SHP77 (cell line): ENCODE data around the gene GTPBP6.
"Not testable (repeated sequence)": the region's sequence is repeated elsewhere in the genome, so short reads cannot be mapped to it uniquely, and the experiment has no call there.

Source experiments
- DNase-seq, 2 experiments: peaks; one replicate each; lab custom pipeline; 2025; lab: John Stamatoyannopoulos, UW

Gene GTPBP6

DNA sequence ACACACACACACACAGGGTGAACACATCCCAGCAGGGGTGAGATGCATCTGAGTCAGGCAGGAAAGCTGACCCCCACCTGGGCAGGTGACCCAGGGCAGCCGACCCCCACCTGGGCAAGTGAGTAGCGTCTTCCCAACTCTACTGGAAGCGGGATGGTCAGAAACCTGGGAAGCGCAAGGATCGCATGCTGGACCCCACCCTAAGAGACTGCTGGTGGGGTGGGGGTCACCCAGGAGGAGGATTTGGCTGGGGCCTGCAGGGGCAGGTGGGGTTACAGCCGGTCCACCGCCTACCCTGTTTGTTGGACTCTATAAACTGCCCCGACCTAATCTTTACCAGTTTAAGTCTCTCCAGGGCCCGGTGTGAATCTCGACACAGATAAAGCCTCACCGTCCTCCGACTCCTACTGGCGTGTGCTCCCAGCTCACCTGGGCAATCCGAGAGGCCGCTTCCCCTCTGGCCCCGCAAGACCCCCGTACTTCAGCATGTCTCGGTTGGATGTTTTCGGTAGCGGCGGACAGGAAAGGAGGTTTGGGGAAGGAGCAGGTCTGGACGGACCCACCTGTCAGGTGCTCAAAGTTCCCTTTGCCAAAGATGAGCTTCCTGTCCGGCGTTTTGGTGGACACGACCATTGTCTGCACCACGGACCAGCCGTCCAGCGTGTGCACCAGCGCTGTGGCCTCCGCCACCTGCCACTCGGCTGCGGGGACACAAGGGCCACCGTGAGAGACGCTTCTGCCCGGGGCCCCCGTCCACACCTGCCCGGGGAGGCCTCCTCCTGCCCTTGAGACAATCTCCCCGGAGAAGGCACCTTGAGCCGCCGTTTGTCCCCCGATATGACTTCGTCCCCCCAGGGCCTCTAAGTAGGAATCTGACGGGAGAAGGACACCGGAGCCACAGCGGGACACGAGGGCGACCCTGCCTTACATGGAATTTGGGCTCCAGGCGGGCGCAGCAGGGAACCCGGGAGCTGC lies 2.0 kb downstream of the GTPBP6 start:
- no peak for DNase-seq

DNA sequence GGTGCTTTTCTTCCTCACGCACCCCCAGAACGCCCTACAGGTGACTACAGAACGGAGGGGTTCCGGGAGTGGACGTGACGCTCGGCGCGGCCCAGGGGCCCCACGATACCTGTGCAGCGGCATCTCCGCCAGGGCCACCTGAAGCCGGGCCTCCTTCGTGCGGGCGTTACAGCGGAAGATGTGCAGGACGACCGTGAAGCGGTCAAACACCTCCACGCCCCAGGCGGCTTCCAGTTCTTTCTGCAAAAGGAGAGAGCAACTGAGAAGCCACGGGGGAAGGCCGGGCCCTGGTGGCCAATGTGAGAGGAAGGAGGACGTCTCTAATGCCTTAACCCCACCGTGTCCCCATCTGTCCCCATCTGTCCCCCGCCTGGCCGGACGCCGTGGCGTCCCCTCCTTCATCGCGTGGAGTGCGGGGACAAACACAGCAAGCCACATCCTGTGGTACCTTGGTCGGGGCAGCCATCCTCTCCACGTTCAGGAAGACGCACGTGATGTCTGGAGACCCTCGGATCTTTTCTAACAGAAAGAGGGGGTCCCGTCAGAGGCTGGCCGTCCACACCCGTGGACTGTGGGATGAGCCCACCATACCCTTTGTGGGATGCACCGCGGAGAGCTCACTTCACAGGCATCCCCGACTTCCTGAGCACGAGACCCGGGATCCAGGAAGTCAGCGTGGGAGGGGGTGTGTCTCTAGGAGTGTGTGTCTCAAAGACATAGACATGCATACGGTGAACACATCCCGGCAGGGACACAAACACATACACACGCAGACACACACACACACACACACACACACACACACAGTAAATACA lies 3.6 kb downstream of the GTPBP6 start:
- DNase-seq: no peak

DNA sequence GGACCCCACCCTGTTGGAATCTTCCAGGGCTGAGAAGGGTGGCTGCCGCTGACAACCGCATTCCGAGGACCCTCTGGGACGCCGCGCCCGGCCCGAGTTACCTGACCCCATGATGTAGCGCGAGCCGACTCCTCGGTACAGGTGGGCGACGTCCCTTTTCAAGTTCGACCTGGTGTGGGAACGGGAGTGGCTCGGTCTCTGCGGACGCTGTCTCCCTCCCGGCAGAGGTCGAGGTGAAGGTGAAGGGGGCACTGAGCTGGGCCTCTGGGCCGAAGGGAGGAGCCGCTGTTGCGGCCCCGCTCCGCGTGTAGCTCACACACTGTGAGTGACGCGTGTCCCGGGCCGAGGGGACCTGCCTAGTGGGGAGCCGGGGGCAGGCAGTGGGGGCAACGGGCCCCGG lies 4.5 kb downstream of the GTPBP6 start:
- no peak for DNase-seq

DNA sequence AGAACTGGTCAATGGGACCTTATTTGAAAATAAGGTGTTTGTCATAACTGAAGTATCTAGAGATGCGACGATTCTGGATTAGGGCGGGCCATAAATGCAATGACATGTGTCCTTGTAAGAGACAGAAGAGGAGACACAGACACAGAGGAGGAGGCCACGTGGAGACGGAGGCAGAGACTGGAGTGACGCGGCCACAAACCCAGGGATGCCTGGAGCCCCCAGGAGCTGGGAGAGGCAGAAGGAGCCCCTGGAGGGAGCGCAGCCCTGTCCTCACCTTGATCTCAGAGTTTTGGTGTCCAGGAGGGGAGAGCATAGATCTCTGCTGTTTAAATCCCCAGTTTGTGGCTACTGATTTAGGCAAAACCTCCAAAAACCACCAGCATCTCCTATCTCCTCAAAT lies 5.0 kb downstream of the GTPBP6 start:
- DNase-seq: no peak

DNA sequence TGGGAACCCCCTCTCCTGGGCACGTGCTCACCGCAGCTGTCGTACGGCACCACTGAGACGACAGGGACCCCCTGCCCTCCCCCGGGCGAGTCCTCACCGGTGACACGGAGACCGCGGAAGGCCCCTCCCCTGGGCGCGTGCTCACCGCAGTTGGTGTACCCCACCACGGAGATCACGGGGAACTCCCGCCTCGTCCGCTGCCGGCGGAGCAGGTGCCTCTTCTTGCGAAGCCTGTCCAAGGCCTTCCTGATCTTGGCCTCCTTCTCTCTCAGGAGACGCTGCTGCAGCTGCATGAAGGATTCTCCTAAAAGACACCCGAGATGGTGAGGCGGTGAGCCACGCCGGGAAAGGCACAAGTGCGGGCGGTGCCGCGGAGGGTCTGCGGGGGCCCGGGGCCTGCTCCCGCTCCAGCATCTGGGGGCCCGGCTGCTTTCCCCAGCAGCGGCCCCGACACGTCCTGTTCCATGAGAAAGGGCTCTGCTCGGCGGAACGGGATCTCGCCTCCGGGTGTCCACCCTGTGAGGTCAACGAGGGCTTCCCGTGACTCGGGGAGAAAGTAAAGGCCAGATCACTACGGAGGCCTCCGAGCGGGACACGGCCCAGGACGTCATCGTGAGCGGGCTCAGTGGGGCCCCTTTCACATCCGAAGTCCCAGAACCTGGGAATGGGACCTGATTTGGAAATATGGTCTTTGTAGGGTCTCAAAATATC lies 5.8 kb downstream of the GTPBP6 start:
- no peak for DNase-seq

DNA sequence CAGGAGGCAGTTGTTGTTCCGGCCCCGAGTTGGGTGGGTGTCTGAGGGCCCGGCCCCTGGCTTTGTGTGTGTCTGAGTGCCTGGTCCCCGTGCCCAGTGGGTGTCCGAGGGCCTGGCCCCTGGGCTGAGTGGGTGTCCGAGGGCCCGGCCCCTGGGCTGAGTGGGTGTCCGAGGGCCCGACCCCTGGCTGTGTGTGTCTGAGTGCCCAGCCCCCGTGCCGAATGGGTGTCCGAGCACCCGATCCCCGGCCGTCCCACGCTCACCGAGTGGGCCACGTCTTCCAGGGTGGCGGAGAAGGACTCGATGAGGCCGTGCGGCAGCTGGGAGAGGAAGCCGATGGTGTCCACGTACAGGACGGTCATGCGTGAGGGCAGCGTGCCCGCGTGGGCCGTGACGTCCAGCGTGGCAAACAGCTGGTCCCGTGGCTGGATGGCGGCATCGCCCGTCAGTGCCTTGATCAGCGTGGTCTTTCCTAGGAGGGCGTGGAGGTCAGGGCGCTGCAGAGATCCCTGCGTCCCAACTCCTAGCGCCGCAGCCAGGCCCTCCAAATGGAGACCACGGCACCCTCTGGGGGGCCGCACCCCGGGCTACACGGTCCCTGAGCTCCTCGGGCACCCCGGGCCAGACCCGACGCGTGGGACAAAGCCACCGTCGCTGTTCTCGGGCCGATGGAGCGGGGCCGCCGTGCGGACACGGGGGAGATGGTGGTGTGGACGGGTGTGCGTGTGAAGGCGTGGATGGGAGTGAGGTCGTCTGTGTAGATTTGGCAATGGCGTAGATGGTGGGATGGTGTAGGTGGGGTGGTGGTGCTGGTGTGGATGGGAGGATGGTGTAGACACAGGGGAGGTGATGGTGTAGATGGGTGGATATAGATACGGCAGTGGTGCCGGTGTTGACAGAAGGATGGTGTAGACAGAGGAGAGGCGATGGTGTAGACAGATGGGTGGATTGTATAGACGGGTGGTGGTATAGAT lies 7.2 kb downstream of the GTPBP6 start:
- DNase-seq: no peak

DNA sequence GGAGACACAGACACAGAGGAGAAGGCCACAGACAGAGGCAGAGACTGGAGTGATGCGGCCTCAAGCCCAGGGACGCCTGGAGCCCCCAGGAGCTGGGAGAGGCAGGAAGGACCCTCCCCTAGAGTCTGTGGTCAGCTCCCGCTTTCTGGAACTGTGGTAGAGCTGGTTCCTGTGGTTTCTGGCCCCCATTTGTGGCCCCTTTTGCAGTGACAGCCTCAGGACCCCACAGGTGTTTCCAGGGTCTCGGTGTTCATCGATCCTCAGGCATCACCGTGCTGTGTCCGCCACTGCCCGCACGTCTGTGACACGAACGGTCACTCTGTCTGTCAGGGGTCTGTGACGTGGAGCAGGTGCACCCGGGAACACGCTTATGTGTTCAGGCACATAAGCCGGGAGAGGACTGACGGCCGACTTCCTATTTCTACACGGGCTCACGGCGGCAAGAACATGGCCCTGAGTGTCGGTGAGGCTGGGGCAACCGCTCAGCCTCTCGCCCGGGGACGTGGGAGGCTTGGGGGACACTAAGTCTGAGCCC lies 7.9 kb downstream of the GTPBP6 start:
- no peak for DNase-seq

DNA sequence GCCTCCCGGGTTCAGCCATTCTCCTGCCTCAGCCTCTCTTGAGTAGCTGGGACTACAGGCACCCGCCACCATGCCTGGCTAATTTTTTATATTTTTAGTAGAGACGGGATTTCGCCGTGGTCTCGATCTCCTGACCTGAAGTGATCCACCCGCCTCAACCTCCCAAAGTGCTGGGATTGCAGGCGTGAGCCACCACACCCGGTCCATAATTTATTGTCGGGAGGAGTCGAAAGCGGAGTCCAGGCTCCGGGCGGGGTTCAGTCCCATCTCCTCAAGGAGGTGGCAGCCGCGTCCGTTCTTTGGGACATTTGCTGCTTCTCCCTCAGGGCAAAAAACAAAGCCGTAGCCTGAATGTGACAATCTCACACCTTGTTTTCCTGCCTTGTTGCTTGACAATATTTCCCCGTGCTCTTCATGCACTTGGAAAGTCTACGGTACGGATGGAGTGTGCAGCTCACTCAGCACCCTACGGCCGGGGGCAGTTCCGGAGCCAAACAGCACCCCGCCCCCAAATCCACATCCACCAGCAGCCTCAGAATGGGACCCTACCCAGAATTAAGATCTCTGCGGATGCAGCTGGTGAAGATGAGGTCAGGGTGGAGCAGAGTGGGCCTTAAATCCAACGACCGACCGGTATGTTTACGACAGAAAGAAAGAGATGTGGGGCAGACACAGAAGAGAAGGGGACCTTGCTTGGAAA lies 9.6 kb downstream of the GTPBP6 start:
- no peak for DNase-seq

DNA sequence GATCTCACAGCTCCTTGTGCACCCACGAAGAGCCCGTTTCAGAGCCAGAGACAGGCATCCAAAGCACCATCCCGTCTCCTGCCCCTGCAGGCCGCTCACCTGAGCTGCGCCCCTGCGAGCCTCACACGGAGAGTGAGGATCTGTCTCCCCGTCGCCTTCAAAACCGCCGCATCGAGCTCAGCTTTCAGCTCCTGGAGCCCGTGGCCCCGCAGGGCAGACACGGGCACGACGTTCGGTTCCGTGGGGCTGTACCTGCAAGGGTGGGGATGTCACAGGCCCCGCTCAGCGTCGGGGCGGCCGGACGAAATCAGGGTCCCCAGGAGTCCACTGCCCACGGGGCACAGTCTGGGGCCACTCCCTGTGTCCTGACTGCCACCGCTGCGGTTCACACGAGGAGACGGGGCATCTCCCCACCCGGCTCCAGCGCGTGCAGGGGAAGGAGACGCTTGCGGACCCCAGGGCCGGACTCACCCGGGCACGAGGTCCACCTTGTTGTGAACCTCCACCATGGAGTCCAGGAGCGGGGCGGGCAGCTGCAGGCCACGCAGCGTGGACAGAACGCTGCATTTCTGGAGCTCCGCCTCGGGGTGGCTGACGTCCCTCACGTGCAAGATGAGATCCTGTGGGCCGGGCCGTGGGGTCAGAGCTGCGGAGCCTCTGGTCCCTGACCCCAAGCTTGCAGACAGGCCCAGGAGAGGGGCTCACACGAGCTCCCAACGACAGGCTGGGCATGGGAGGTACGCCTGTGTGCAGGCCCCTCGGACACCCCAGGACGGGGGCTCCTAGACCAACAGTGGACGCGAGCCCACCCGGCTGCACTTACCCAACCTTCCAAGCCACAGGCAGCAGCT lies 11.1 kb downstream of the GTPBP6 start:
- DNase-seq: no peak

DNA sequence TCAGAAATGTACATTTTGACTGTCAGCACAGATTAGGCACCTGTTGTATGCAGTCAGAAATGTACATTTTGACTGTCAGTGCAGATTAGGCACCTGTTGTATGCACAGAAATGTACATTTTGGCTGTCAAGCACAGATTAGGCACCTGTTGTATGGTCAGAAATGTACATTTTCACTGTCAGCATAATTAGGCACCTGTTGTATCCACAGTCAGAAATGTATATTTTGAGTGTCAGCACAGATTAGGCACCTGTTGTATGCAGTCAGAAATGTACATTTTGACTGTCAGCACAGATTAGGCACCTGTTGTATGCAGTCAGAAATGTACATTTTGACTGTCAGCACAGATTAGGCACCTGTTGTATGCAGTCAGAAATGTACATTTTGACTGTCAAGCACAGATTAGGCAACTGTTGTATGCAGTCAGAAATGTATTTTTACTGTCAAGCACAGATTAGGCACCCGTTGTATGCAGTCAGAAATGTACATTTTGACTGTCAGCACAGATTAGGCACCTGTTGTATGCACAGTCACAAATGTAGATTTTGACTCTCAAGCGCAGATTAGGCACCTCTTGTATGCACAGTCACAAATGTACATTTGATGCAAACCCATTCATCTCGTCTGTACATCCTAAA lies 11.9 kb downstream of the GTPBP6 start:
- DNase-seq: not testable (repeated sequence)

DNA sequence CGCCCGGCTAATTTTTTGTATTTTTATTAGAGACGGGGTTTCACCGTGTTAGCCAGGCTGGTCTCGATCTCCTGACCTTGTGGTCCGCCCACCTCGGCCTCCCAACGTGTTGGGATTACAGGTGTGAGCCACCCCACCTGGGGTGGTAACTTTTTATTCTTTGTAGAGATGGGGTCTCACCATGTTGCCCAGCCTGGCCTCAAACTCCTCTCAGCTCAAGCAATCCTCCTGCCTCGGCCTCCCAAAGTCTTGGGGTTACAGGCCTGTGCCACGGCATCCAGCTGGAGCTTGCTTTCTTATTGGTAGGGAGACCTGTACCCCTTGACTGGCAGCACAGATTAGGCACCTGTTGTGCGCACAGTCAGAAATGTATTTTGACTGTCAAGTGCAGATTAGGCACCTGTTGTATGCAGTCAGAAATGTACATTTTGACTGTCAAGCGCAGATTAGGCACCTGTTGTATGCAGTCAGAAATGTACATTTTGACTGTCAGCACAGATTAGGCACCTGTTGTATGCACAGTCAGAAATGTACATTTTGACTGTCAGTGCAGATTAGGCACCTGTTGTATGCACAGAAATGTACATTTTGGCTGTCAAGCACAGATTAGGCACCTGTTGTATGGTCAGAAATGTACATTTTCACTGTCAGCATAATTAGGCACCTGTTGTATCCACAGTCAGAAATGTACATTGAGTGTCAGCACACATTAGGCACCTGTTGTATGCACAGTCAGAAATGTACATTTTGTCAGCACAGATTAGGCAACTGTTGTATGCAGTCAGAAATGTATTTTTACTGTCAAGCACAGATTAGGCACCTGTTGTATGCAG lies 12.6 kb downstream of the GTPBP6 start:
- not testable (repeated sequence) for DNase-seq

DNA sequence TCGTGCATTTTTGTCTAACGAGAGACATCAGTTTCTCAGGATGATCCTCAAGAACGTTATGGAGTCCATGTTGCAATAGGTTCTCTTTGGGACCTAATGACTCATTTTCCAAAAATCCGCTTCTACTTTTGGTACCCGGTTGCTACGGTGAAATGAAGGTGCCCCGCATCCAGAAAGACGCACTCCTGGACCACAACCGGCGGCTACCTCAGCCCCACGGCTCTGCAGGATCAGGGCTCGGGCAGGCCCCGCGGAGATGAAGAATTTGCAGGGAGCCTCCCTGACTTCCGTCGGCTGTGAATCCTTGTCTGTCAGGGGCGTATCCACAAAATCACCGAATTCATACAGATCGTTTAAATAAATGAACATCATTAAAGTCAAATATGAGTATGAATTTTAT lies 15.6 kb downstream of the GTPBP6 start:
- no peak for DNase-seq

DNA sequence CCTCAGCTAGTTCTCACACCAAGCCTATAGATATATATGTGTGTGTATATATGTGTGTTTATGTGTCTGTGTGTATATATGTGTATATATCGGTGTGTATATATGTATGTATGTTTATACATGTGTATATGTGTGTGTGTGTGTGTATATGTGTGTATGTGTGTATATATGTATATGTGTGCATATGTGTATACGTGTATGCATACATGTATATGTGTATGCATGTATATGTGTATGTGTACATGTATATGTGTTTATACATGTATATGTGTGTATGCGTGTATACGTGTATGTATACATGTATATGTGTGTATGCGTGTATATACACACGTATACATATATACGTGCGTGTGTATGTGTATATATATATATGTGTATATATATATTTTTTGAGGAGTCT lies 18.3 kb downstream of the GTPBP6 start:
- DNase-seq: no peak

DNA sequence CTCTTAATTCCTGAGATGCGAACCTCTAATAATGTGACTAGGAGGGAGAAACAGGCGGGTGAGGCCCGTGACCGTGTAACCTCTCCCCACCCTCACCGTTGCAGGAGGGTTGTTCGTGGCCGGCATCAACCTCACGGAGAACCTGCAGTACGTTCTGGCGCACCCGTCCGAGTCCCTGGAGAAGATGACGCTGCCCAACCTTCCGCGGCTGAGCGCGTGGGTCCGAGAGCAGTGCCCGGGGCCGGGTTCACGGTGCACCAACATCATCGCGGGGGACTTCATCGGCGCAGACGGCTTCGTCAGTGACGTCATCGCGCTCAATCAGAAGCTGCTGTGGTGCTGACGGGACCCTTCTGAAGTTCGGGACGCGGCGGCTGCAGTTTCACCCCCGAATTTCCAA lies 19.6 kb downstream of the GTPBP6 start:
- DNase-seq: no peak

DNA sequence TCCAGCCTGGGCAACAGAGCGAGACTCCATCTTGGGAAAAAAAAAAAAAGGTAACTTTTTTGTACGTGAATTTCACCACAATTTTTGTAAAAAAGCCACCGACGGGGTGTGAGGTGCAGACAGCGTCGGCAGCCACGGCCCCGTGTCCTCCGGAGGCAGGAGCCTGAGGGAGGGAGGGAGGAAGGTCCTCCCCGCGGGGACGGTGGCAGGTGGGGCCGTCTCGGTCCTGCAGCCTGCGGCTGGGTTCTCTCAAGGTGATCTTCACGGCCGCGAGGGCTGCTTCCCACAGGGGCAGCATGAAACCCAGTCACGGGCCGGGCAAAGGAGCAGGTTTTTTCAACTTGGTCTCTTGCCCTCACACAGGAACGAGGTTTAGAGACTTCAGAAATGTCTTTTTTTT lies 23.5 kb downstream of the GTPBP6 start:
- DNase-seq: no peak

DNA sequence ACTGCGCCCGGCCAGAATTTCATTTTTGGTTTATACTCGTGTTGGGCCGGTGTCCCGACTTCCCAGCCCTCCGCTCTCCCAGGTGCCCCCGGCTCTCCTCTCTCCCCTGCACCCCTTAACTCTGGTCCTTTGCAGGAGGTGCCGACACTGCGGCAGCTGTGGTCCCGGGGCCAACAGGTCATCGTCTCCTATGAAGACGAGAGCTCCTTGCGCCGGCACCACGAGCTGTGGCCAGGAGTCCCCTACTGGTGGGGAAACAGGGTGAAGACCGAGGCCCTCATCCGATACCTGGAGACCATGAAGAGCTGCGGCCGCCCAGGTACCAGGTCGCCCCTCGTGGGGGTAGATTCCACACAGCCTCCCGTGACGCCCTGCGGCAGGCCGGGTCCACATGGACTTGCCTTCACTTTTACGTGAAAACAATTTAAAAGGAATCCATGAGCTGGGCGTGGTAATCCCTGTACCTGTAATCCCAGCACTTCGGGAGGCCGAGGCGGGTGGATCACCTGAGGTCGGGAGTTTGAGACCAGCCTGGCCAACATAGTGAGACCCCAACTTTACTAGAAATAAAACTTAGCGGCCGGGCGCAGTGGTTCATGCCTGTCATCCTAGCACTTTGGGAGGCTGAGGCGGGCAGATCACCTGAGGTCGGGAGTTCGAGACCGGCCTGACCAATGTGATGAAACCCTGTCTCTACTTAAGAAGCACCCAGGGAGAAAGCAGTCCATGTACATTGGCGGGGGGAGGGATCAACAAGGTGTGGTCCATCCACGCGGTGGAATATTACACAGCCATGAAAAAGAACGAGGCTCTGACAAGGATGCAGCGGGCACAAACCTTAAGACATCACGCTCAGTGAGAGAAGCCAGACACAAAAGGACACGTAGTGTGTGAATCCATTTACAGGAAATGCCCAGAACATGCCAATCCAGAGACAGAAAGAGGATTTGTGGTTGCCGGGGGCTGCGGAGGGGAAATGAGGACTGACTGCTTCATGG lies 25.4 kb downstream of the GTPBP6 start:
- DNase-seq: no peak
